GM21423 (cell line): ENCODE measurements around the gene PRXL2A.
"Not testable (repeated sequence)": the region's sequence is repeated elsewhere in the genome, so short reads cannot be mapped to it uniquely, and the experiment has no call there.

Source experiments
- ATAC-seq: cut with Tn5 transposase; IDR thresholded peaks from one replicate; pipeline ENCODE4 v1.9.1; 2021; ENCODE audit warnings: mild to moderate bottlenecking, moderate library complexity; ENCODE audit not compliant: unreplicated experiment

Gene PRXL2A

DNA sequence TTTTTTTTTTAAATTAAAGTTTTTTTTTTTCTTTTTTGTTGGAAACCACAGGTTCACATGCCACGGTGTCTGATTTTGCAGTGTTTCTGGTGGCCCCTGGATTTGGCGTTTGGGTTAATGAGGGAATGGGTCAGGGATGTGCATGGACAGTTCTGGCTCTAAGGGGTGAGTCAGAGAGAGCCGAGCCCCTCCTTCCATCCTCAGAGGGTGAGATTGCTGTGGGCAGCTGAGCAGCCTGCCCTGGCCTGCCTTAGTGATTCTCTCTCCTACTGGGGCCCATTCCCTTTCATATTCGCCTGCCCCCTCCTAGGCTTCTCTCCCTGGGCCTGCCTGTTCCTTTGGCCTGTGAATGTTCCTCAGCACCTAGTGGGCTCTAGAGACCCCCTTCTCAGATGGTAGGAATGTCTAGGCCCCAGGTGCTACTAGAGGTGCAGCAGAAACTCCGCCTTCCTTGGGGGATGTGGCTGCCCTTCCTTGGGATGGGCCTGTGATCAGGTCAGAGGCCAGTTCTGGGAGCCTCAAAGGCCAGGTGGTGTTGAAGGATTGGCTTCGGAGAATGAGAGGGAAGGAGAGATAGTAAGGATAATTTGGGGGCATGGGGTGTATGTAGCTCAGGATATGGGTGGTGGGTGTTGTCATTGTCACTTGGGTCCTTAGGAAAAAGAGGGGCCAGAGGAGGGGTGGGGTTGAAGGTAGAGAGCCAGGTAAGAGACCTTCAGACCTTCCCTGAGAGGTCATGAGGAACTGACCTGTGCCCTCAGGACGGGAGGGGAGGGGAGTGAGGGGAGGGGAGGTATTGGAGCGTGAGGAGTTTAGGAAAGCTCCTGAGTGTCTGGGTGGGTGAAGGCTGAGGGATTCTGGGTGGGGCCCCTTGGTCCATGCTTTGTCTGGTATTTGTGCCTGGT, 65.6 kb downstream of the PRXL2A start:
- ATAC-seq, result no peak

DNA sequence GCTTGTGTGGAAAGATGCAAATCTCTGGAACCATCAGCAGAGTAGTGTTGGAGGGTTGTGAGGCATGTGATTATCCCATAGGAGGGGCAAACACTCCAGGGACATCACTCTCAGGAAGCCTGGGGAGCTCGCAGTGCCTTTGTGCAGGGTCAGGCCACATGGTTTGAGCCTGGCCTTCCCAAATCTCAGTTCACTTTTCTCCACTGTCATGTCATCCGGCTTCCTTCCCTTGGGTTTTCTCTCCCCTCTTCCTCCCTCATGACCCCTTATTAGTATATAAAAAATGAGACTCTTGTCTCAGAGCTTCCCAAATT, 66.2 kb downstream of the PRXL2A start:
- ATAC-seq, result no peak

DNA sequence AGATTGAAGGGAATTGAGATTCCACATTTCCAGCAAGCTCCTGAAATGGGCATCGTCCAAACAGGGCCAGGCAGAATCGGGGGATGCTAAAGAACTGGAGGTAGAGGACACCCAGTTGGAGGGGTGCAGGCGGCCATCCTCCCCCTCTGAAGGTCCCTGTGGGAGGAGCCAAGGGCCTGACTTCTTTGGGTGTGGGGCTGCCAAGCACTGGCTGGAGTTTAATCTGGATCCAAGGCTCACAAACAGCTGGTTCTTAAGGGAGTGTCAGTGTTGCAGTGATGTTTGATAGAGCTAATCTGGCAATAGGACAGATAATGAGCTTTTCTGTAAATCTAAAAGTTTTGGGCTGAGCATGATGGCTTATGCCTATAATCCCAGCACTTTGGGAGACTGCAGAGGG, 66.6 kb downstream of the PRXL2A start:
- ATAC-seq, result no peak

DNA sequence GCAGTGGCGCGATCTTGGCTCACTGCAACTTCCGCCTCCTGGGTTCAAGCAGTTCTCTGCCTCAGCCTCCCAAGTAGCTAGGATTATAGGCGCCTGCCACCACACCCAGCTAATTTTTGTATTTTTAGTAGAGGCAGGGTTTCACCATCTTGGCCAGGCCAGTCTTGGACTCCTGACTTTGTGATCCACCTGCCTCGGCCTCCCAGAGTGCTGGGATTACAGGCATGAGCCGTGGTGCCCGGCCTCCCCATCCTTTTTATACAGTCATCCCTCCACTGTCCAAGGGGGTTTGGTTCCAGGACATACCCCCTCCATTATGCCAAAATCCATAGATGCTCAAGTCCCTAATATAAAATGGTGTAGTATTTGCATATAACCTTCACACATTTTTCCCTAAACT, 67.3 kb downstream of the PRXL2A start:
- not testable (repeated sequence) for ATAC-seq

GRCh38 chr10:80476685-80477084, 68.3 kb downstream of the PRXL2A start:
- no peak for ATAC-seq

DNA sequence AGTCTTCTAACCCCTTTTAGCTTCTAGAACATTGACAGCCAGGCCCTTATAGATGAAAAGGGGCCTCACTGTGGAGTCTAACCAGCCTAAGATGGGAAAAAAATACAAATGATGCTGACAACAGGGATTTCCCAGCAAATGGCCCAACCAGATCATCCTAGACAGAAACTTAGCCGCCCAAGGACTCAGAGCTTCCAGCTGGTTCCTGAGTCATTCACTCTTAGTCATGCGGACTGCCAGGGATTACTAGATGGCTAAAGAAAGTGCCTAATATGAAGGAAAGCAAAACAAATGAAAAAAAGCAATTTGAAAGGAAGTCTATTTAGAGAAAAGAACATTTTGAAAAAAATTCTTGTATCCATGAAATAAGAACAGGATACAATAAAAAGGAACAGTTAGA, 69.5 kb downstream of the PRXL2A start:
- no peak for ATAC-seq

- ATAC-seq, result not testable (repeated sequence)
Observed at GRCh38 chr10:80480373-80480772, 72.0 kb downstream of the PRXL2A start.

- ATAC-seq, result no peak
Observed at GRCh38 chr10:80480852-80481251, 72.5 kb downstream of the PRXL2A start.

- no peak for ATAC-seq
Observed at GRCh38 chr10:80484243-80484642, 75.9 kb downstream of the PRXL2A start.

DNA sequence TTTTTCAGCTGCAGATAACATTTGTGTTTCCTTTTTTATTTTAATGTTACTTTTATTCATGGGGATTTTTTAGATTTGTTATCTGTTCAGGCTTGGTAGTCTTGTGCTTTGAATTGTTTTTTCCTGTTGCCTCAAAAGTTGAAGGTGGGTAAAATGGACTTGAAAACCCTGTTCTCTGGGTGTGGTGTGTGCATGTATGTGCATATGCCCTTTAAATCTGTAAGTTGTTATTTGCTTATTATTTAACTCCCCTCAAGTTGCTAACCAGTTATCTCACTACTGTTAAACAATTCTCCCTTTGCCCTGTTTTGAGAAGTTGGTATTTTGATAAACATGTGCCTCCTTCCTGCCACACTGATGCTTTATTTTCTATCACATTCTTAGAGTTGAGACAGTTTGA, 76.3 kb downstream of the PRXL2A start:
- no peak for ATAC-seq

- ATAC-seq, result no peak
Observed at GRCh38 chr10:80485076-80485945, 77.0 kb downstream of the PRXL2A start.

- ATAC-seq, result no peak
Observed at GRCh38 chr10:80485946-80486764, 77.8 kb downstream of the PRXL2A start.
